Stimulated activated CD4-positive, alpha-beta T cell treated with anti-CD3 and anti-CD28 coated beads, Interleukin-4, amount 100 ng/mL, for 48 hours (primary cell): ENCODE results near the gene ERAP2.

Experiments used
- DNase-seq, 2 donors: peaks; one replicate each; pipeline ENCODE4 v3.0.0-alpha.2; 2020; ENCODE audit warnings: low read depth in 2 of 2

Gene ERAP2

GRCh38 chr5:96931605-96932004 lies 55.3 kb downstream of the ERAP2 start:
- no peak for DNase-seq

GRCh38 chr5:96932026-96932425 lies 55.7 kb downstream of the ERAP2 start:
- DNase-seq = no peak

- DNase-seq = no peak
Observed at GRCh38 chr5:96933764-96934707, 57.7 kb downstream of the ERAP2 start.

DNA sequence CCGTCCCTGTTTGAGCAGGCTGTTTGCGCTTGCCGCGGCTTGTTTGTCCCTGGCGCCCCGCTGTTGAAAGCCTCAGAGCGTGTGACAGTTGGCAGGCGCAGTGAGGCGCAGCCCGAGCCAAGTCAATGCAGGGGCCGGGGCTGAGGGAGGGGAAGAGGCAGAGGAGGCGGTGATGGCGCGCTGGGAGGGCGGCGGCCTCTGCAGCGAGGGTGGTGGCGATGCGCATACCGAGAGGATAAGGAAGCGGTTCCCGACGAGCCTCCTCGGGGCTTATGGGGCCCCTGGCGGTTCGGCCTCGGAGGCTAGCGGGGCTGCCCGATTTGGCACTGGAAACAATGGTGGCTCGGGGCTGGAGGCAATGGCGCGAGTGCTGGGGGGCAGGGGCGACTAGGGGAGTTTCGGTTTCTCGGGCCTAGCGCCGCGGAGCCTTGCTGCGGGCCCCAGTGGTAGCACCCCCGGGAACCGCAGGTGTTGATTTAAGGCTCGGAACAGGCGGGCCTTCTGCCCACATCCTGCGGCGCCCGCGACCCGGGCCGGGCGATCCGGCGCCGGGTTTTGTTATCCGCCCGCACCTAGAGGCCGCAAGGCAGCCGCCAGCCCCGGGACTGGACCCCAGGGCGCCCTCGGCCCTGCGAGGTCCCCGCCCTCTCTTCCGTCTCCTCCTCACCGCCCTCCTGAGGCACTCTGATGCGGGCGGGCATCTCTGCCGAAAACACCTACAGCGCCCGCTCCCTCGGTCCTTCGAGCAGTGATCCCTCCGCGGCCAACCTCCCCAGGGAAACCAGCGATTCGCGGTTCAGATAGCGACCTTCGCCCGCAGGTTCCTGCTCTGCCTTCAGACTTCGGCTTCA lies 58.6 kb downstream of the ERAP2 start:
- DNase-seq = peak; percentile 85 to 90

GRCh38 chr5:96935559-96936430 lies 59.5 kb downstream of the ERAP2 start, which contains the start of gene LNPEP:
Gene LNPEP, plus strand, starts transcription at chr5:96936080. Its CDS starts 76 bp downstream, at chr5:96936156.
- peak; percentile 87 to 94 for DNase-seq

DNA sequence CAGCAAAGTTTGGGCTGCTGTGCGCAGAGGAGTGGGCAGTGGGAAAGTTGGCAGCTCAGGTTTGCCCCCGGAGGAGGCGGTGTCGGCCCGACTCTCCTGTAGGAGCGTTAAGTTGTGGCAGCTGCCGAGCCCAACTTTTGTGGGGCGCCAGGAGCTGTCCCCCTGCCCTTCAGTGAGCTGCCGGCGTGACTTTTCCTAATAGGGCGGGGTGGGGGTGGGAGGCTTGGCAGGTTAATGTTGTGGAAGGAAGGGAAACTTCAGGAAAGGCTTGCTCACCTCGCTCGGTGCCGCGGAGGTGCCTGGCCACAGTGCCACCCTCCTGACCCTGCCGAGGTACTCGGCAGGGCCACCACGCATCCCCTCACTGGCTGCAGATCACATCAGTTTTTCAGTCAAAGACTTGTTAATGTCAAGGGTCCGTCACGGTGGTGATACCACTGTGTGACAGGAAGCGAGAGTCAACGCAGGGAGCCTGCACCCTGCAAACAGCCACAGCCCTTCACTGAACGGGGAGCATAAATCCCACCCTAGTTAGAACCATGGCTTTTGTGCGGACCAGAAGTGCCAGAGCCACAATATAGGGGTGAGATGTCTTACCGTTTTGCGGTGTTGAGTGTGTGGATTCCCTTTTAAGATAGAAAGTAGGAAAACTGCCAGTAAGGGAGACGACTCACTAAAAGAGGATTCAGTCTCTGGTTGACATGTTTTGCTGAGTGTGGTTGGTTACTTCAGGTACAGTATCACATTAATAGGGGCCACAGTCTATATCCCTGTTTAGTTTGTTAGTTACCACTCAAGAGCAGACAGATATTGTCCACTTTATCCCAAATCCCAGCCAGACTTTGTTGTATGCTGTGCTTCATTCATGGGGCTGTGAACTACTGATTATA lies 60.4 kb downstream of the ERAP2 start:
- peak; percentile 19 to 36 for DNase-seq

DNA sequence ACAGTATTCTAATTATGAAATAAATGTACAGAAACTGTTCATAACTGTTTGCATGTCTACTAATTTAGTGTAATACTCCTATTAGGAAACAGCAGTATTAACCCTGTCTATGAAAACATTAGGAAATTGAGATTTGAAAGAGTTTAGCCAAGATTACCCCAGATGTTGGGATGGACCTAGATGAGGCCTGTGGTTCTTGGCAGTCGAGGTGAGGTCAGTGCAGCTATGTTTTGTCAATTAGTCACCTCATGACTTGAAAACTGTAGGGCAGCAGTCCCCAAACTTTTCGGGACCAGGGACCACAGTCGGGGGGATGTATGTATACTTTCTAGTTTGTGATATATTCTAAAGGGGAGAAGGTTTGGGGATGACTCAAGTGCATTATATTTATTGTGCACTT lies 64.3 kb downstream of the ERAP2 start:
- no peak for DNase-seq

- no peak for DNase-seq
Observed at GRCh38 chr5:96941140-96941539, 64.8 kb downstream of the ERAP2 start.

DNA sequence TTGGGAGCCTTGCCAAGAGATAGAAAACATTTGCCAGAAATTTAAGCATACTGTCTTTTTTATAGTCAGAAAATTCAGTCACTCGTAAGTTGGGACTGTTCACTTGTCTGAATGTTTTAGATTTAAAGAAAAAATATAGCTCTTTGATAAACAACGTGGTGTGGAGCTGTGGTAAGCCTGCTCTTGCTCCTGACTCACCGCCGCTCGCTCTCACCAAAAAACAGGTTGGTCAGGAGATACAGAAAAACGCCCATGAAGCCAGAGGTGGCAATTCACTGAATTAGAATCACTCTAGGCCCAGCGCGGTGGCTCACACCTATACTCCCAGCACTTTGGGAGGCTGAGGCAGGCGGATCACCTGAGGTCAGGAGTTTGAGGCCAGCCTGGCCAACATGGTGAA lies 65.8 kb downstream of the ERAP2 start:
- DNase-seq = no peak

- DNase-seq = no peak
Observed at GRCh38 chr5:96942911-96943310, 66.6 kb downstream of the ERAP2 start.

GRCh38 chr5:96943799-96944198 lies 67.5 kb downstream of the ERAP2 start:
- DNase-seq = no peak

DNA sequence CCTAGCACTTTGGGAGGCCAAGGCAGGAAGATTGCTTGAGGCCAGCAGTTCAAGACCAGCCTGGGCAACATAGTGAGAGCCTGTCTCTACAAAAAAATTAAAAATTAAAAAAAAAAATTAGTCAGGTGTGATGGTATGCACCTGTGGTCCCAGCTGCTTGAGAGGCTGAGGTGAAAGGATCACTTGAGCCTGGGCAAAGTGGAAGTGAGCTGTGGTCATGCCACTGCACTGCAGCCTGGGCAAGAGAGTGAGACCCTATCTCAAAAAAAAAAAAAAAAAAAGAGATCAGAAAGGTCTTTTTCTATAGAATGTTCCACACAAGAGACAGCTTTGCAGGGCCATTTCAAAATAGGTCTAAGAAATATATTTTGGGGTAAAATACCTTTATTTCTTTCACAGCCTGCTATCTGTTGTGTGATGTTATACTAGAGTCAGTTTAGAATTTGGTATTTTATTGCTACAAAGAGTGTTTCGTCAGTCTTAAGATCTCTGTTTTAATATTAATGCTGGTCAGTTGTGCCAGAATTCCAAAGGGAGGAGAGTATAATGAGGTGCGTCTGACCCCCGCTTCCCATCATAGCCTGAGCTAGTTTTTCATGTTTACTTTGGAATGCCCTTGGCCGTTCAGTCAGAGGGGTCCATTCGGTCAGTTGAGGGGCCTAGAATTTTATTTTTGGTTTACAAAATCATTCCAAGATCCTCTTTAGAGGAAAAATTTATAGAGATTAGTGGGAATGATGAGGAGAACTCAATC lies 69.0 kb downstream of the ERAP2 start:
- DNase-seq = no peak

DNA sequence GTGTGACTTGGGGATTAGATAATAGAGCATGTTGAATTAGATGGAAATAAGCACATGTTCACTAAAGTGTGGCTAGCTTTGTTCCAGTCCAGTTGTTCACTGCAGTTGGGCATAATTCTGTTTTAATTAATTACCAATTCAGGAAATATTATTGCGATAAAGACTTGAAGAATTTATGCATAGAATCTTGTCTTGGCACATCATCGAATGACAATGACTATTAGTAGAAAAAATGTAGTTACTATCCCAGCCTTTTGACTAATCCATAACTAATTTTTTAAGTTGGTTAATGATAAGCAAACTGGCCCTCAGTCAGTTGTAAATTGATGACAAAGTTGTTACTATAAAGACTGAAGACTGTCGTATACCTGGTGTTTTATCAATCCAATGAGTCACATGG lies 70.1 kb downstream of the ERAP2 start:
- no peak for DNase-seq

DNA sequence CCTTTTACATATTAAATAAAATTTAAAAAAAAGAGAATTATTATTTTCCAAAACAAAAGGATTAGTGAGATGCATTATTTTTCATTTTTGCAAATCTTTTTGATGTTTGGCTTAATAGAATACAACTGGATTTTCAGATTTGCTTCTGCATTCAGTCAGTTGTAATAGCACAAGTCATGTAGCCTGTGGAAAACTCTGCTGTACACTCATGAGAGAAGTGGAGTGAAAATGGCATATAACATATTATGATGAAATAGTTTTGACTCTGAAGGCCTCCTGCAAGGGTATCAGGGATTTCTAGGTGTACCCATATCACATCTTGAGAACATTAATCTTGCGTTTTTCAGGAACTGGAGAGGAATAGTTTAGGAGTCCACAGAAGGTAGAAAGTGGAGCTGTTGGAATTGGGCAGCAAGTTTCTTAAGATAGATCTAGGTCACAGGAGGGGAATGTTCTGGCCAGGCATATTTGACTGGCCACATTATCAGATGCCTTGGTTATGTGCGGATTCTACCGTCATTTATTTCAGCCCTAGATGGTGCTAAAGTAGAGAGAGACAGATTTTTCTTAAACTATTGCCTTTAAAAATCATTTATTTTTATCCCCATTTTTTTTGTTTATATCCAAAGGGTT lies 75.9 kb downstream of the ERAP2 start:
- DNase-seq = no peak

- DNase-seq = no peak
Observed at GRCh38 chr5:96952974-96953730, 76.9 kb downstream of the ERAP2 start.

- DNase-seq = peak in 1 of 2 donors; percentile 30
Observed at GRCh38 chr5:96957254-96958049, 81.2 kb downstream of the ERAP2 start.

DNA sequence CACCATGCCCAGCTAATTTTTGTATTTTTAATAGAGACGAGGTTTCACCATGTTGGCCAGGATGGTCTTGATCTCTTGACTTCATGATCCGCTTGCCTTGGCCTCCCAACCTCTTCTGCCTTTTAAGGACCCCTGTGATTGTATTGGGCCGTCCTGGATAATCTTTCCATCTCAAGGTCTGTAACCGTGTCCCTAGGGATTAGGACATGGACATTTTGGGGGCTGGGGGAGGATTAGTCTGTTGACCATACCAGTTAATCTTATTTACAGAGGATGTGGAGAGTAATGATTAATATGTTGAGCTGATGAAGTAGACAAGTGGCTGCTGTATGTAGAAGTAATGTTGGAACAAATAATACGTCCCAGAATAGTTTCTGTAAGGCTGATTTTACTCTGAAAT lies 82.7 kb downstream of the ERAP2 start:
- DNase-seq = no peak

GRCh38 chr5:96961053-96961452 lies 84.8 kb downstream of the ERAP2 start:
- DNase-seq = no peak
